Adipocyte (in vitro differentiated cells): ENCODE results near the gene LEKR1.

Experiments
- DNase-seq: peaks from one replicate; pipeline ENCODE4 v3.0.0-alpha.2; 2015; ENCODE audit warnings: low read depth
- H3K27me3 ChIP-seq: replicated peaks from 2 replicates; pipeline ENCODE4 v1.7.0; 2013; ENCODE audit warnings: mild to moderate bottlenecking, low read length, moderate library complexity; ENCODE audit not compliant: control insufficient read depth, insufficient read depth
- H3K36me3 ChIP-seq: 2 replicates; pipeline ENCODE4 v1.7.0; 2013; ENCODE audit warnings: low read length, mild to moderate bottlenecking, moderate library complexity; ENCODE audit not compliant: control insufficient read depth, insufficient read depth, severe bottlenecking
- H3K4me1 ChIP-seq: 2 replicates; pipeline ENCODE4 v1.7.0; 2013; ENCODE audit warnings: mild to moderate bottlenecking, low read length, moderate library complexity; ENCODE audit not compliant: control insufficient read depth, insufficient read depth
- H3K4me3 ChIP-seq: 2 replicates; pipeline ENCODE4 v1.7.0; 2013; ENCODE audit warnings: mild to moderate bottlenecking, low read length, moderate library complexity
- H3K9ac ChIP-seq: 2 replicates; pipeline ENCODE4 v1.7.0; 2013; ENCODE audit warnings: mild to moderate bottlenecking, low read length, moderate library complexity
- H3K9me3 ChIP-seq: 2 replicates; pipeline ENCODE4 v1.7.0; 2013; ENCODE audit warnings: mild to moderate bottlenecking, low read length, moderate library complexity; ENCODE audit not compliant: control insufficient read depth

The LEKR1 gene

DNA sequence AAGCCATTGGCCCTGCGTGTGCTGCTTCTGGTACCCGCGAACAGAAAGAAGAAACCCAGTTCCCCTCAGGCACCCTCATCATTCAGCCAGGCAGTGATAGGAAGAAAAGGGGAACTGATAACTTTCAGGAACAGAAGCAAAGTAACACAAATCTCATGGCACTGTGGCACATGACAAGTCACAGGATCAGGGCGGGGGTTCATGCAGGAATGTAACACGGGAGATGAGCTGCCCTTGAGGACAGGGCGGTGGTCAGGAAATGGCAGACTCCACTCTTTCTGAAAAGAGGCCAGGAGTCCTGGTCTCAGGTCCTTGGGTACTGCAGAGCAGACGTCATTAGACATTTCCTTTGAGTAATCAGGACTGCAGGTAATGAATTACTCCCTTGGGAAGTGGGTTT, 238.2 kb downstream of the LEKR1 start:
- Histone ChIP-seq H3K36me3 (no peaks in the 10 kb centered on the region), H3K9ac (no peak overlapping the region), H3K9me3 (no peaks in the 10 kb centered on the region), H3K4me1 (peaks cover 6% of the 10 kb centered on the region), H3K27me3 (no peaks in the 10 kb centered on the region), H3K4me3 (no peak overlapping the region)
- DNase-seq: no peak

DNA sequence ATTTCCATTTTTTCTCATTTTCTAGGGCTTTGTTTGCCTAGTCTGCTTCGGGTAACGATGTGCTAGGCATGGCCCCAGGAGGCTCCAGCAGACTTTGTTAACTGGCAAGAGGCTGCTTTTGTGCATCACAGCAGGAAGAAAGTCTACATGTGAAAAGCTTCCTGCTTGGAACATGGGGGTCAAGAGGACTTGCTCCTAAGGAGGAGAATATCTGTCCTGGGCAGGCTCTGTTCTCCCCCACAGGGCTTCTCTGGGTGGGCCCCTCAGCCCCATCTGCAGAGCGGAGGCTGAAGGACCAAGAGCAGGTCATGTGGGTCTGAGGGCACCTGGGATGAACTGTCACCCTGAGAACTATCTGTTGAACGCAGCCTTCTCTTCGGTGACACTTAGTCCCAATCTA, 239.0 kb downstream of the LEKR1 start:
- Histone ChIP-seq H3K36me3 (no peaks in the 10 kb centered on the region), H3K27me3 (no peaks in the 10 kb centered on the region), H3K4me1 (peaks cover 8% of the 10 kb centered on the region), H3K4me3 (no peak overlapping the region), H3K9me3 (no peaks in the 10 kb centered on the region), H3K9ac (no peak overlapping the region)
- DNase-seq: no peak

DNA sequence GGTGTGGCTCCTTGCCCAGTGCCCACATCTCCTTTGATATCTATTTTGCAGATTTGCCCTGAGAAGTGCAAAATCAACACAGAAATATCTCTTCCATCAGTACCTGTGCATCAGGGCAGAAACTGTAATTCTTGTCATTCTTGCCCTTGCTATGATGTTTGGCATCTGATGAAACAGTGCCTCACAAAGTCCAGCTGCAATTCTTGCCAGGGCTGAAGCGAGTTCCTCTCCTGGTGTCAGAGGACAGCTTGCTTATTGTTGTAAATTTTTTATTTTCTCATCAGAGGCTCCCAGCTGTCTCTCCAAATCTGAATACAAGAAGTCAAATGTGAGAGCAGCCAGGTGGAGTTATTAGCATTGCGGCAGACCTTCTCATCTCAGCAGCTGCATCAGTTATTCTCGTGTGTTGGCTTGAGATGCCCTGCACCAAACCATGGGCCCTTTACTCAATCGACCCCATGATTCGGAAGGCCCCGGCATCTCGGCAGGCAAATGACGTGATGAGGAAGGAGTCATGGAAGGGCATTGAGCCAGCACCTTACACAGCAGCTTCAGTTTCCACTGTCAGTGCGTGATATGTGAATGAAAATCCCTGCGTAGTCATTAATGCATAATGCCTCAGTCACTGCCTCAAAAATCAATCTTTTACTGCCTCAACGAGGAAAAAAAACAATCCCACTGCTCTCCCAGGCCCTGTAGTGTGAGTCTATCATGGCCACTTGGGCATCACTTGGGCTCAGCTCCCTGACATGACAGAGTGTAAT, 240.4 kb downstream of the LEKR1 start:
- Histone ChIP-seq H3K36me3 (no peaks in the 10 kb centered on the region), H3K4me3 (peak overlapping the region; percentile 16), H3K27me3 (no peaks in the 10 kb centered on the region), H3K9ac (no peak overlapping the region), H3K9me3 (no peaks in the 10 kb centered on the region), H3K4me1 (peaks cover 16% of the 10 kb centered on the region)
- DNase-seq: no peak

DNA sequence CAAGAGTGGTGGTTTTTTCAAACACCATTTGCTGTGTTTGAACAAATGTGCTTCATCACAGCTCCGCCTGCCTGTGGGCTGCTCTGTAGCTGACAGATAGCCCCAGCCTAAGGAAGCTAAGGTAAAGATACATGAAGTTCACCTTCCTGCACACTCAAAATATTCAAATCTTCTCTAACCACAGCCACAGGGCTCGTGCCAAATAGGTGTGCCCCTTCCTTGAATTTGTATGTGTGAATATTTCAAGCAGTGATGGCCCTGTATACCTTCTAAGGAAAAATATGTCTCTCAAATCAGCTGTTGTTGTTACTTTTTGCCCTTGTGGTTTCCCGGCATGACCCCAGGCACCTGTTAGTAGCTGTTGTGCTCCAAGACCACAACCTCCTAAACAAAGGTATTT, 241.0 kb downstream of the LEKR1 start:
- H3K27me3 ChIP-seq: no peaks in the 10 kb centered on the region
- H3K4me1 ChIP-seq: peaks cover 16% of the 10 kb centered on the region
- H3K36me3 ChIP-seq: no peaks in the 10 kb centered on the region
- H3K9me3 ChIP-seq: no peaks in the 10 kb centered on the region
- H3K9ac ChIP-seq: no peak overlapping the region
- DNase-seq: no peak
- H3K4me3 ChIP-seq: peak overlapping the region; percentile 16

DNA sequence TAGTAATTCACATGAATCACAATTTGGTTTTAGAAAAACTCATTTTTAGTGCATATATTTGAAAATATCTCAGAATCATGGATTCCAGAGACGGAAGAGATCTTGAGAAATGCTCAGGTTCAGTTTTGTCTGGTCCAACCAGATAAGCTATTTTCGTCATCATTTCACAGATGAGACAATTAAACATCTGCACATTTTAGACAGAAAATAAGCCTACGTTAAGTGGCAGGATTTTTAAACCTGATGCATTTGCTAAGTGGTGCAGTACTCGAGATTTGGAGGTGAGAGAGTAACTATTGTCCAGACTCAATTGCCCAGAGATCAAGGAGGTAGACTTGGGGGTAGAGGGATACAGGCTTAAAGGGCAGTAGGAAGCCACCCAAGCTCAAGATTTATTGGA, 243.3 kb downstream of the LEKR1 start:
- no peak for DNase-seq
- peaks cover 16% of the 10 kb centered on the region for H3K4me1 ChIP-seq
- H3K4me3 ChIP-seq: no peak overlapping the region
- H3K9me3 ChIP-seq: no peaks in the 10 kb centered on the region
- H3K36me3 ChIP-seq: no peaks in the 10 kb centered on the region
- no peaks in the 10 kb centered on the region for H3K27me3 ChIP-seq
- H3K9ac ChIP-seq: no peak overlapping the region

DNA sequence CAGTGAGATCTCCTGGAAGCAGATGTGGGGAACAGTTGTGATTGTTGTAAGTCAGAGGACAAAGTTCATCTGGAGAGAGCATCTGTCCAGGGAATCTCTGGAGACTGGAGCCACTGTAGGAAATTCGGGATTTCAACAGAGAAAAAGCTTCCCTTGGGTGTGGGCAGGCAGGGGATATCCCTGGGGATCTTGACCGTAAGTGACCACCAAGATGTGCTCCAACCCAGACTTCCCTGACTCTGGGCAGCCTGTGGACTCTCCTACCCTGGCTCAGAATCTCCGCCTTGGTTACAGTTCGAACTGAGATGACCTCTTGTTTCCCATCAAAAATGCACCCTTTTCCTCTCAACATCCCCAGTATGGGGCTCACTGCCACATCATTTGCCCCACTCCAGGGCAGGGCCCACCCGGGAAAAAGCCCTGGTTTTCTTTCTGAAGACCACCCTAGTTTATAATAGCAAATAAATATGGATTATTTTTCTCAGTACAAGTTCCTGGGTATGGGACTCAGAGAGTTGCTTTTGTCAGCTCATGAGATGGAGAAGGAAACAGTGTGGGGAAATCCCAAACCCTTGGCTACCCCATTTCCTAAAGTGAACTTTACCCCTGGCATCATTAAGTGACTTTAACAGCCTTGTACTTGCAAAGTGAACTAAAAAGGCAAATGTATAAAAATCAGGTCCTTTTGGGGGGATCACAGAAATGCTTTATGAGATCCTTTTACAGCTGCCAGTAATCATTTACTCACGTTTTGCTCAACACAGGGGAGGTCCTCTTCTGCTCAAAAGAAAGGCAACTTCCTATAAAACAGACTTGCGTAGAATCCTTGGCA, 243.9 kb downstream of the LEKR1 start:
- Histone ChIP-seq H3K4me3 (no peak overlapping the region), H3K4me1 (peaks cover 16% of the 10 kb centered on the region)
- DNase-seq: no peak

DNA sequence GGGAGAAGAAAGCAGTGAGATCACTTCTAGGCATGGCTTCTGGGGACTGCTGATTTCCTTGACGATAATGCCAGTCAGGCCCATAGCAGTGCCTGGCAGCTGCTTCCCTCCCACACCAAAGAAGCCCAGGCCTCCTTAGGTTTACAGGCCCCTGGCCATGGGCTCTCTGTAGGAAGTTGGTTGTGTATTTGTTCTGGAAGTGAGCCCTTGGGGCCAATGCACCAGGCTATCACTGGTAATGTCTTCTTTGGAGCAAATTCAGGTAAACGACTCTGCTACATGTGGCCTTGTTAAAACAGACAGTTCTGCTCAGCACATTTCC, 244.5 kb downstream of the LEKR1 start:
- no peak for DNase-seq

More for the DNA sequence above, 243.9 kb downstream of the LEKR1 start:
- H3K9ac ChIP-seq: no peak overlapping the region
- H3K27me3 ChIP-seq: no peaks in the 10 kb centered on the region
- no peaks in the 10 kb centered on the region for H3K9me3 ChIP-seq
- no peaks in the 10 kb centered on the region for H3K36me3 ChIP-seq

DNA sequence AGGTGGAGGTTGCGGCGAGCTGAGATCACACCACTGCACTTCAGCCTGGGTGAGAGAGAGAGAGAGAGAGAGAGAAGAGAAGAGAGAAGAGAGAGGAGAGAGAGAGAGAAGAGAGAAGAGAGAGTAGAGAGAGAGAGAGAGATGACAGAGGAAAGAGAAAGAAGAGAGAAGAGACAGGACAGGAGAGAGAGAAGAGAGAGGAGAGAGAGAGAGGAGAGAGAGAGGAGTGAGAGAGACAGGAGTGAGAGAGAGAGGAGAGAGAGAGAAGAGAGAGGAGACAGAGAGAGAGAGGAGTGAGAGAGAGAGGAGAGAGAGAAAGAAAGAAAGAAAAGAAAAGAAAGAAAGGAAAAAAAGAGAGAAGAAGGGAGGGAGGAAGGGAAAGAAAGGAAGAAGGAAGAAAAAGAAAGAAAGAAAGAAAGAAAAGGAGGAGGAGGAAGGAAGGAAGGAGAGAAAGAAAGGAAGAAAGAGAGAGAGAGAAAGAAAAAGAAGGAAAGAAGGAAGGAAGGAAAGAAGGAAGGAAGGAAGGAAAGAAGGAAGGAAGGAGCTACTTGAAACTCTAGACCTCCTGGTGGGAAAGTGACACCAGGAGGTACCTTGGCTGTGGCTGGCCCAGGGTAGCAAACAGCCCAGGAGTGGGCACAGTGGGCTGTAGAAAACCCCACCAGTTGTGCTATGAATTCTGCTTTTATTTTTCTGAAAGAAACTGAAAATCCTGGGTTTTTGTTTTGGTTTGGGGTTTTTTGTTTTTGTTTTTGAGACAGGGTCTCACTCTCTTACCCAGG, 245.8 kb downstream of the LEKR1 start:
- H3K36me3 ChIP-seq: no peaks in the 10 kb centered on the region
- no peaks in the 10 kb centered on the region for H3K27me3 ChIP-seq
- no peak overlapping the region for H3K4me3 ChIP-seq
- no peak overlapping the region for H3K9ac ChIP-seq
- DNase-seq: no peak
- H3K4me1 ChIP-seq: peaks cover 24% of the 10 kb centered on the region
- no peaks in the 10 kb centered on the region for H3K9me3 ChIP-seq

More for the DNA sequence above, 244.5 kb downstream of the LEKR1 start:
- no peak overlapping the region for H3K4me3 ChIP-seq
- peaks cover 20% of the 10 kb centered on the region for H3K4me1 ChIP-seq
- no peak overlapping the region for H3K9ac ChIP-seq
- no peaks in the 10 kb centered on the region for H3K36me3 ChIP-seq
- no peaks in the 10 kb centered on the region for H3K9me3 ChIP-seq
- H3K27me3 ChIP-seq: no peaks in the 10 kb centered on the region

DNA sequence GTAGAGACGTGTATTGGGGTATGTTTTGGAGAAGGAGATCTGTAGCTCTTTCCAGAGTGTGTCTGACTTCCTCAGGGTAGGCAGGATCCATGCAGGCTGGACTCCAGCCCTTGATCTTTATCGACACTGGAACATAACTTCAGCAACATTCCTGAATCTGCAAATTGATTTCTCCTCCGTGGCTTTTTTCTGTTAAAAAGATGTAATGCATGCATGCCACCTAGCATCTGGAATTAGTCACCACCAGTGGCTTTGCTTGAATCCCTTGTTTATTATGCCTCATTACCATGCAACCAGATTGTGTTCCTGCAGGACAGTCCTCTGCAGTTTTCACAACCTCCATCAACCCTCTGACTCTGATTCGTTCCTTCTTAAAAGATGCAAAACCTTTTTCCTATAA, 247.7 kb downstream of the LEKR1 start:
- no peaks in the 10 kb centered on the region for H3K9me3 ChIP-seq
- peak; percentile 92 for DNase-seq
- no peaks in the 10 kb centered on the region for H3K27me3 ChIP-seq
- H3K9ac ChIP-seq: no peak overlapping the region
- no peak overlapping the region for H3K4me3 ChIP-seq
- peaks cover 36% of the 10 kb centered on the region for H3K4me1 ChIP-seq
- no peaks in the 10 kb centered on the region for H3K36me3 ChIP-seq

DNA sequence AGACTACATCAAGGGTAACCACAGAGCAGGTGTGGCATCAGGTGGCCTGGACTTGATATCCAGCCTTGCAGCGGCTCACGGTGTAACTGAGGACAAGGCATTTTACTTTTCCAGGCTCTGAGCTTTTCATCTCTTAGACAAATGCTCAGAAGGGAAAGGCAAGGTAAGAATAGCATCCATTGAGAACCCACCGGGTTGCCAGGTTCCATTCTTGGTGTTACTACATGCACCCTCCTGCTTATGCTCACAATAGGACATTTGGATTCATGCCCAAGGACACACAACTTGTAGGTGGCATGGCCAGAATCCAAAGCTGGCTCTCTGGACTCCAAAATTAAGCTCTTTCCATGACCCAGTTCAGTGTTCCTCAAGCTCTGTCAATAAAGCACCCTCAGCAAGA, 248.3 kb downstream of the LEKR1 start:
- Histone ChIP-seq H3K4me3 (no peak overlapping the region), H3K27me3 (no peaks in the 10 kb centered on the region), H3K9ac (no peak overlapping the region), H3K9me3 (no peaks in the 10 kb centered on the region), H3K4me1 (peaks cover 36% of the 10 kb centered on the region), H3K36me3 (no peaks in the 10 kb centered on the region)
- DNase-seq: no peak

DNA sequence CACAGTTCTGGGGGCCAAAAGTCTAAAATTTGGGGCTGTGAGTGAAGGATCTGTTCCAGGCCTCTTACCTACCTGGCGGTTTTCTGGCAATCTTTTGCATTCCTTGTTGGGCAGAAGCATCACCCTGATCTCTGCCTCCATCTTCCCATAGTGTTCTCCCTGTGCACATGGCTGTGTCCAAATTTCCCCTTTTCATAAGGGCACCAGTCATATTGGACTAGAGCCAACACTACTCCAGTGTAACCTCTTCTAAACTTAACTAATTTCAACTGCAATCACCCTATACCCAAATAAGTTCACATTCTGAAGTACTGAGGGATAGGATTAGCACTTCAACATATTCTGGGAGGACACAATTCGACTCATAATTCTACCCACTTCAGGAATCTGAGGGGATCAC, 248.8 kb downstream of the LEKR1 start:
- Histone ChIP-seq H3K9me3 (no peaks in the 10 kb centered on the region), H3K4me1 (peaks cover 40% of the 10 kb centered on the region), H3K4me3 (no peak overlapping the region), H3K36me3 (no peaks in the 10 kb centered on the region), H3K27me3 (no peaks in the 10 kb centered on the region), H3K9ac (no peak overlapping the region)
- no peak for DNase-seq
